GM15510 (cell line): ENCODE measurements around the gene CCDC12.

ENCODE experiments used
- POLR2A ChIP-seq: IDR thresholded peaks from 3 replicates; pipeline ENCODE4 v1.6.1; 2011; ENCODE audit warnings: borderline replicate concordance; ENCODE audit not compliant: insufficient read length; ENCODE audit errors: extremely low read depth

The CCDC12 gene

DNA sequence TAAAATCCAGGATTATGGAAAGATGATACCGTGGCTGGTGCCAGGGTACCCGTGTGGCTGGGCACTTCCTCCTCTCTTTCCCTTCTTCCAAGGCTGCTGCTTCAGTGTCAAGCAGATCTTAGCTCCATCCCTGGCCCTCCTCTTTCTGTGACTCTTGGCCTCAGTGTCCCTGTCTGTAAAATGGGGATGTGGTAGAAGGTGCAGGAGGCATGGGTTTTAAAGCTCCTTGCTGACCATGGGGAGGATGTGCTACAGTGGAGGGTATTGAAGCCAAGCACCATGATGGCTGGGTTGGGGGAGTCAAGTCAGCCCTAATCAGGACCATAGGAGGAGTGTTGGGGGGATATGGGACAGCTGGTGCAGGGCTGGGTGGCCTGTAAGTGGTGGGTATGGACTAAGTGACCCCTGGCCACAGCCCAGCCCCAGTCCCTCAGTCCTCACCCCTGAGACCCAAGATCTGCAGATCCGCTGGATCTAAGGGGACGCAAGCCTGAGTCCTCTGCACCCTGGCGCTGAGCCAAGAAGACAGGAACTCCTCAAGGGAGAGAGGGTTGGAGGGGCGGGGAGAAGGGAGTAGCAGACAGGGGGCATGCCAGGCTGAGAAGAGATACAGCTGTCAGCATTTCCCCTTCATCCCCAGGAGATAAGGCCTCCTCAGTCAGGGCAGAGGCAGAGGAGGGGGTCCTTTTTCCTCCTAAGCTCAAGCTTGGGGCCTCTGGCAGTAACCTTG is 87.0 kb downstream of the CCDC12 start:
- no peak for TF ChIP-seq POLR2A

DNA sequence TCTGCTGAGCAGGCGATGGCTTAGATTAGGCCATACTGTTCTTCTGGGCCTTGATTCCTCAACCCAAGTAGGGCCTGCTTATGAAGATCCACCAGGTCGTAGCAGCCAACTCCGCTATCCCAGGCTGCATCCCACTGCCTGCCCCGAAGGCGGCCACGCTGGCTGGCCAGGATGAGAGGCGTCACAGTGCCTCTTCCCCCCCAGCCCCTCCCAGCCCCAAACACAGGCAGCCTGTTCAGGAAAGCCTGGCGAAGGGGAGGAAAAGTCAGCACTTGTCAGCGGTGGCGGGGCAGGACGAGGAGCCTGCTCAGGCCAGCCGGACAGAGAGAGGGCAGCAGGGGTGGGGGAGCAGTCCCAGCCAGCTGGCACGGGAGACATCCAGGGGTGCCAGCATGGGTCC is 87.8 kb downstream of the CCDC12 start:
- no peak for TF ChIP-seq POLR2A

DNA sequence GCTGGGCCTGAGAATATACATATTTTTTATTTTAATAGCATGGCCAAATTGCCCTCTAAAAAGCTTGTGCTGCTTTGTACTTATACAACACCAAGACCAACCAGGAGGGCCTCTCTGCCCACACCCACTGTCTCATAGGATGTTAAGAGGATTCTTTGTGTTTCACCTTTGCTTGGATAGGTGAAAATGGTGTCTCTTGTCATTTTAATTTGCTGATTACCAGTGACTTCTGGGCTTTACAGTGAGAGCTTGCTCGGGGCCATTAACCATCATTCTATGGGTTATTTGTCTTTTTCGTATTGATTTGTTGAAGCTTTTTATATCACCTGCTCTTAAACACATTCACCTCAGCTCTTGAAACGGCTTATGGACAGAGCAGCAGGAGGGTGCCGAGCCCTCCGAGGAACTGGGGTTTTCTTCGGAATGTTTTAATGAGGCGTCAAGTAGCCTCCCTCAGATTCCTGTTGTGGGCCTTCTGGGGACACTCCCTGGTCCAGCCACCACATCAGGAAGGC is 88.5 kb downstream of the CCDC12 start:
- no peak for TF ChIP-seq POLR2A

DNA sequence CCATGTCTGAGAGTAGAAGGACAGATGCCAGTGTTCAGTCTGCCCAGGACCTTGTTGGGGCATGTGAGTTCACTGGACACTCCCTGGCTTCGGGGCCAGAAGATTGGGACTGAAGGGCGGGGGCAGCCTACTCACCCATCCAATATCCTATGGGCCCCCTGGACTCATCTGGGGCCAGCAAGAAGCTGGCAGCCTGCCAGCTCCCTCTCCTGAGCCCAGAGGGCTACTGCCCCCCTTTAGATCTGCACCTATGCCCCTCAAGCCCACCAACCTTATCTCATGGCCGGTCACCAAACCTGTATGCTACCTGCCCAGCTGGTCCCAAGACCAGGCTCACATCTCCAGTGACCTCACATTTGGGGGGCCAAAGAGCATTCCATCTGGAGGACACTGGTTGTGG is 90.9 kb downstream of the CCDC12 start:
- no peak for TF ChIP-seq POLR2A

DNA sequence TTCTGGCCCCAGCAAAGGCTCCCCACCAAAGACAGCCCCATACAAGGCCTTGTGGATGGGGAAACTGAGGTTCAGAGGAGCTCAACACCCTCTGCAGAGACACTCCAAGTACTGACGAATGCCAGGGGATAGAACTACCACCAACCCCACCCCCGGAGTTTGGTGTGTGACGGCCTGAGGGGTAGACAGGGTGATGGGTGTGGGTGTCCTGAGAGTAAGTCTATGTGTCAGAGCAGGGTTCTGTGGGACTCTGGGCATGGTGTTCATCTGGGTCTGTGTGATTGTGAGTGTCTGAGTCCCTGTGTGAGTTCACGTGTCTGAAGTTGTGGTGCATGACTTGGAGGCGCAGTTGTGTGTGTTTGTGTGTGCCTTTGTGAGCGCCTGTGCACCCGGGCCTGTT is 91.6 kb downstream of the CCDC12 start:
- no peak for TF ChIP-seq POLR2A

DNA sequence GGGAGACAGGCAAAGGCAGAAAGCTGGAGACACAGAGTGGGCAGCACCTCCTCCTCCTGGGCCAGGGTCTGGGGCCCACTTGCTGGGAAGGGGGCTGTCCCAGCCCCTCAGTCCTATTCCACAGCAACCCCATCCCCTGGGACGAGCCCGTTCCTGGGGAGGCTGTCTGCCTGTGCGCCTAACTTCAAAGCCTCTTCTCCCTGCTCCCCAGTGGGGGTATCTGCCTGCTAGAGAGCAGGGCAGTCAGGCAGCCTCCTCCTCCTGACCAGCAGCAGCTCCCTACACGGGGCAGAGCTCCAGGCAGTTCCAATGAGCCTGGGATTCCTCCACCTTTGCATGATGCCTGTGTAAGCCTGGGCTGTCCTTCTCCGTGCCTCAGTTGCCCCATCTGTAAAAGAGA is 92.1 kb downstream of the CCDC12 start:
- no peak for TF ChIP-seq POLR2A

DNA sequence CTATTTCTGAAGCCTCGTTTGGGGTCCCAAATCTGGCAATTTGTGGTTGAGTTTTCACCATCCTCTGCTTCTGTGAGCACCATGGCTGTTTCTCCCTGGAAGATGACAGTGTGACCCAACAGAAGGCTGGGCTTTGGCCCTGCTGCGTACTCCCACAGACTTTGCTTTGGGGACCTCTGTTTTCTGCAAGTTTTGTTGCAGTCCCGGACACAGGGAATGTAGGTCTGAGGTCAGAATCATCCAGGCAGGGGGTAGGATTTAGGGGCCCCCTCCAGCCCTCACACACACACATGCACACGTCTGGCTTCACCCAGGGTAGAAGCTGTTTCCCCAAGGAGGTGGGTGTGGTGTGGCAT is 92.7 kb downstream of the CCDC12 start:
- no peak for TF ChIP-seq POLR2A

DNA sequence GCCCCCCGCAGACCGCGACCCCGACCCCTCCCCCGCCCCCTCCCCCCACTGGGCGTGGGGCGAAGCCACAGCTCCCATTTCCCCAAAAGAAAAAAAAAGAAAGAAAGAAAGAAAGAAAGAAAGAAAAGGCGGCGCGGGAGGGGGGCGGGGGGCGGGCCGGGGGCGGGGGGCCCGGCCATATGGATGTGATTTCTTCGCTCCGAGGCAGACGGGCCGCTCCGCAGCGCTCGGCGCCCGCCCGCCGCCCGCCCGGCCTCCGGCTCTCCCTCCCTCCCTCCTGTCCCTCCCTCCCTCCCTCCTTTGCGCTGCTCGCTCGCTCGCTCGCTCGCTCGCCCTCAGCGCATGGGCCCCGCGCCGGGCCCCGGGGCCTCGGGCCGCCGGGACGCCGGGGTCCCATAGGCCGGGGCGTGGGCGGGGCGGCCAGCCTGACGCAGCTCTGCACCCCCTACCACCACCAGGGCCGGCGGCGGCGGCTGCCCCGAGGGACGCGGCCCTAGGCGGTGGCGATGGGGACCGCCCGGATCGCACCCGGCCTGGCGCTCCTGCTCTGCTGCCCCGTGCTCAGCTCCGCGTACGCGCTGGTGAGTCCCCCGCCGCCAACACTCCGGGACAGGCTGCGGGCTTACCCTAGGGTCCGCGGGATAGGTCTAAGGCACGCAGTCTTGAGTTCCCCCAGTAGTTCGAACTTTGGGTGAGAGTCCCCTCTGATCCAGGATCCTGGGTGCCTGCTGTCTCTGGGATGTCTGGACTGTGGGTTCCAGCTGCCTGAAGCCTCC is 93.3 kb downstream of the CCDC12 start:
- TF ChIP-seq POLR2A = no peak

DNA sequence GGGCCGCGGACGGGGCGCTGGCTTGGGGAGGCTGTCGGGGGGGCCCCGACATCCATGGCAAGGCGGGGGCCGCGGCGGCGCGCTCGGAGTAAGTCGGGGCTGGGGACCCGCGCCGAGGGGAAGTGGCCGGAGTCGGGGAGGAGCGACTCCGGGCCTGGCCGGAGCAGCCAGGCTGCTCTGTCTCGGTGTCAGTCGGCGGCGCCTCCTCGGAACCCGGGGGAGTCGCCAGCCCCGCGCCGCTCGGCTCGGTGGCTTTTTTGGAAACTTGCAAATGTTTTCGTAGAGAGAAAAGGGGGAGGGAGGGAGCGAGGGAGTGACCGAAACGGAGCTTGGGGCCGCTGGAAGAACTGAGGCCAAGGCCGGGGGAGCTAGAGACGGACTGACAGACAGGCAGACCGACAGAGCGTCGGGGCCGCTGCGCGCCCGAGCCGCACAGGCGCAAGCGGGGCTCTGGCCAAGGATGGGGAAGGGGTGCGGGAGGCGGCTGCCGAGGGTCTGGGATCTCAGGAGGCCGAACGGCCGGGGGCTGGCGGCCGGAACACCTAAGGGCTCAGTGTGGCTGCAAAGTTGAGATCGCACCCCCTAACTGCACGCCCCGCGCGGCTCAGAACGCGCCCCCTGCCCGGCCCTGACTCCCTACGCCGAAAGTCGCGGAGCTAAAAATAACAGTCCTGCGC is 94.0 kb downstream of the CCDC12 start:
- no peak for TF ChIP-seq POLR2A

DNA sequence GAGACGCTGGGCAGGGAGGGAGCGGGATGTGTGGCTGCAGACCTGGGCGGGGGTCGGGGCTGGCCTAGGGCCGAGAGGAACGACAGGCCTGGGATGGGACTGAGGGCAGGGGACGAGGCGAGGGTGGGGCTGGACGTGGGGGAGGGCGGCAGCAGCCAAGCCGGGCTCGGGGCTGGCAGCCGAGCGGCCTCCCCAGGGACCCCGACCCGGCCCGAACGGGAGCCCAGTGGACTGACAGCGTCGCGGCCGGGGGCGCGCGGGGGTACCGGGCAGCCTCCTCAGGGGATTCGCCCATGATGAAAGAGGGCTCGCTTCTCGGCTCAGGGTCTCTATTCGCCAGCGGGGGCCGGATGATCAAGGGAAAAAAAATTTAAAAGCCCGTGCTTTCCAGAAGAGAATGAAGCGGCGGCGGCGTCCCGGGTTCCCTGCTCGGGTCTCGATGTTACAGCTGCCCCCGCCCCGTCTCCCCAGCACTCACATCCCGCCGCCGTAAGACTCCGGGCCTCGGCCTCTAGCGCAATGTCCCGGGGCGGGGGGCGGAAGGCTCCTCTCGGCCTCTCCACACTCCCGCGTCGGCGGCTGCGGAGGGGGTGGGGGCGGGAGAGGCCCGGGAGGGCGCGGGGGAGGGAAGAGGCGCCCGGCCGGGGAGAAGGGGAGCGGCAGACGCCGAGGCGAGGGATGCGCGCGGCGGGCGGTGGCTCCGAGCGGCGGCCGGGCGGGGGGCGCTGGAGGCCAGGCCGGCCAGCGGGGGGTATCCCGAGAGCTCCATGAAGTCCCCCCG is 94.8 kb downstream of the CCDC12 start:
- TF ChIP-seq POLR2A = no peak

DNA sequence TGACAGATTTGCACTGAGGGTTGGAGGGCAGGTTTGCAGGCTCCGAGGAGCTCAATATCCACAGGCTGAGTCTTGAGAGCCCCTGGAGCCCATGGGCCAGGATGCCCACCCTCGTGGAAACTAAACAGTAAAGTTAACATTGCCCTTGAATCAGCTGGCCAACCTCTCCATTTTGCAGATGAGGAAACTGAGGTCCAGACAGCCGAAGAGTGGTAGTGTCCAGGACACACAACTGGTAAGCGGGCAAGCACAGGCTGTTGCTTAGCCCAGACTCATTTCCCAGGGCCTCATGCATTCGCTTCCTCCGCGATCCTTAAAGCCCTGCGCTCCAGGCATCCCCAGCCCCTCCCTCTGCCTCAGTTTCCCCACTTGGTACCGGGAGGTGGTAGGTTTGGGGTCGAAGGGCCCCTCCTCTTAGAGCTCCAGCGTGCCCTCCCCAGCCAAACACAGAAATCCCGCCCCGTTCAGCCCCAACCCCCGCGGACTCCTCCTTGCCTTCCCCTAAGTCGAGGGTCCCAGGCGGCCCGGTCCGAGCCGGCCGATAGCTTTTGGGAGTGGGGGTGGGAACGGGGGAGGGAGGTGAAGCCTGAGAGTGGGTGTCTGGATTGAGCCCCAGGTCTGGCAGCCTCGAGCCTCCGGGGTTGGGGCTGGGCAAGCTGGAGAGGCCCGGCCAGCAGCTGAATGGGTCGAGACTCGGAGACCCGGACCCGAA is 95.5 kb downstream of the CCDC12 start:
- no peak for TF ChIP-seq POLR2A

DNA sequence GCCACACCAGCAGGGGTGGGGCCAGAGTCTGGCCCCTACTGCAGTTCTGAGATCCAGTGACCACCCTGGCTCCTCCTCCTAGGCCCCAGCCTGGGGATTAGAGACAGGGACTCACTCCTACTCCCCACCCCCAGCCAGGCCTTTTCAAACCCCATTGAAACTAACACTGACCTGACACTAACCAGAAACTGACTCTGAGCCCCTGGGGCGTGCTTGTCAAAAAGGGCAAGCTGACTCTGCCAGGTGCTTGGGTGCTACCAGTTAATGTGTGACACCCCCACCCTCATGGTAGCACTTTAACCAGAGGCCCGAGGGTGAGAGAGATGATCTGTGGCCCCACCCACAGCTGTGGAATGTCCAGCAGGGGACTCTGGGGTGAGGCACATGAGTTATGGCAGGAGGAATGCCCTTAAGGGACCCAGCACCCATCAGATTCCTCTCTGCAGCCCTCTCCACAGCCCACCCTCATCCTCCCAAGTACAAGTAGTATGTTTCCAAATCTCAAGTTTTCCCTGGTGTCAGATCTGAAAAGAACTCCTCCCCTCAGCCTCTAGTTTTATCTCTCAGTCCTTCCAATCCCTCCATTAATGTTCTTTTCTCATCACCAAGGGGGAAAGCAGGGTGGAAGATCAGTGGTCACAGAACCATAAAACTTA is 97.6 kb downstream of the CCDC12 start:
- TF ChIP-seq POLR2A = no peak

DNA sequence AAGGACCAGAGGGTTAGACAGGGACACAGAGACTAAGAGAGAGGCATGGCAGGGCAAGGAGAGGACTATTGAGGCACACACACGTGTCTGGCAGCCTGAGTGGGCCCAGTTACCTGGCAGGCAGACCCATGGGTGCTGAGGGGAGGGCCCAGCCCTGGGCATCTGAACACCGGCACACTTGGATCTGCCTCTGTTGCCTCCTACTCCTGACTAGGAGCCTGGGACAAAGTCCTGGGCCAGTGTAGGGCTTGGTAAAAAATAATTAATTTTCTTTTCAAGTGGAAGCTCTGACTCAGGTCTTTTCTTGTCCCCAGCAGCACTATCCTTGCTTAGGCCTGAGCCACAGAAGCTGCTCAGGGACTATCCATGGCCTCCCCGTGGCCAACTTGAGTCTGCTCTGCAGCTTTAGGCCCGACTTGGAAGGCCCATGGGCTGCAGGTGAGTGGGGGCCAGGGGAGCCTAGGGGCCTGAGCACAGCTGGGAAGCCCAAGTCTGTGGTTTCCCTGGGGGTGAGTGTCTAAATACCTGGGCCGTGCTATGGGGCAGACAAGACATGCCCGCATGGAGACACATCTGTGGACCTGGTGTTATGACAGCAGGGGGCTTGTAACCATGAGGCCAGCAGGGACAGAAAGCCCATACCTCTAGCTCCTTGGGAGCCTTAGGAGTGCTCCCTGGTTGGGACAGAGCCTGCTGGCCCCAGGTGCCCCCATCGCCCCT is 99.0 kb downstream of the CCDC12 start, which contains the start of gene PTH1R:
Gene PTH1R, plus strand, starts transcription at position 316 of the 720 bp plus-strand sequence. CDS start 5,839 bp downstream, outside the sequence.
- no peak for TF ChIP-seq POLR2A
